HepG2 (cell line): ENCODE results near the gene NMBR. TPM values are rescaled to one million over a fixed set of nuclear protein-coding genes. Genes with fewer than 3 reads are reported as not detected.
A peak's percentile ranks its signal among the peaks of the same experiment; 100 is the strongest.

Experiments used
- GATAD1 ChIP-seq: IDR thresholded peaks from 2 replicates; pipeline ENCODE4 v1.6.1; 2016; ENCODE audit warnings: missing genetic modification reagents, missing compliant biosample characterization
- HDAC6 ChIP-seq: fragments of 200-600 bp; sonication (generic); IDR thresholded peaks from 2 replicates; pipeline ENCODE4 v1.7.0; 2017; ENCODE audit warnings: mild to moderate bottlenecking, antibody characterized with exemption, low read length, low read depth
- HNRNPK ChIP-seq: fragments of 200-400 bp; formaldehyde crosslinking; IDR thresholded peaks from 2 replicates; pipeline ENCODE4 v1.6.1; 2018; ENCODE audit warnings: low read length, low read depth, moderate library complexity, mild to moderate bottlenecking; ENCODE audit not compliant: poor library complexity, severe bottlenecking
- MATR3 ChIP-seq: sonication (generic); formaldehyde crosslinking; IDR thresholded peaks from 2 replicates; pipeline ENCODE4 v1.4.0; 2020; ENCODE audit warnings: missing genetic modification reagents
- SAFB2 ChIP-seq: sonication (generic); formaldehyde crosslinking; IDR thresholded peaks from 2 replicates; pipeline ENCODE4 v1.5.1; 2020; ENCODE audit warnings: missing genetic modification reagents, low read depth, mild to moderate bottlenecking, borderline replicate concordance
- ZFP82 ChIP-seq: sonication (generic); formaldehyde crosslinking; IDR thresholded peaks from 2 replicates; pipeline ENCODE4 v1.5.1; 2020; ENCODE audit warnings: mild to moderate bottlenecking, missing genetic modification reagents, borderline replicate concordance
- ZMYM3 ChIP-seq: sonication (generic); formaldehyde crosslinking; IDR thresholded peaks from 2 replicates; pipeline ENCODE4 v1.5.1; 2020; ENCODE audit warnings: mild to moderate bottlenecking, missing genetic modification reagents
- ZNF709 ChIP-seq: sonication (generic); formaldehyde crosslinking; IDR thresholded peaks from 2 replicates; pipeline ENCODE4 v1.5.0; 2020; ENCODE audit warnings: mild to moderate bottlenecking, missing genetic modification reagents
- ZNF777 ChIP-seq: sonication (generic); formaldehyde crosslinking; IDR thresholded peaks from 2 replicates; pipeline ENCODE4 v1.4.0; 2020; ENCODE audit warnings: missing genetic modification reagents
- polyA plus RNA-seq, 8 experiments: library from polyadenylated mRNA; depleted of rRNA in 3 of 8; stranded (reverse) in 7 of 8; unstranded in 1 of 8; fragments of >200 nt; fragmentation: Illumina TruSeq in 4 of 8; extraction: Trizol in 4 of 8; gene quantifications; 2 replicates each; pipeline versions ENCODE4 v1.2.1 to v1.2.3, GENCODE V29; 2011 to 2016; ENCODE audit warnings: low read depth in 4 of 8, missing spikeins in 1 of 8, mixed read lengths in 1 of 8; ENCODE audit not compliant: insufficient read depth in 1 of 8
- total RNA-seq, 5 experiments: library from RNA; depleted of rRNA; stranded (reverse); fragments of >200 nt; fragmentation: Illumina TruSeq; extraction: Trizol; gene quantifications; 2 replicates each; pipeline ENCODE4 v1.2.3, GENCODE V29; 2016; ENCODE audit warnings: low read depth in 1 of 5
- TF ChIP-seq, protein P1 (sequence below): sonication (generic); formaldehyde crosslinking; IDR thresholded peaks from 2 replicates; pipeline ENCODE4 v1.4.0; 2020; ENCODE audit warnings: missing genetic modification reagents
- TF ChIP-seq, protein P2 (sequence below): sonication (generic); formaldehyde crosslinking; IDR thresholded peaks from 2 replicates; pipeline ENCODE4 v1.8.1; 2023; ENCODE audit warnings: mild to moderate bottlenecking, moderate library complexity, missing genetic modification reagents
- TF ChIP-seq, protein P3 (sequence below): sonication (generic); formaldehyde crosslinking; IDR thresholded peaks from 2 replicates; pipeline ENCODE4 v1.5.1; 2020; ENCODE audit warnings: mild to moderate bottlenecking, missing genetic modification reagents, borderline replicate concordance
- TF ChIP-seq, protein P4 (sequence below): sonication (generic); formaldehyde crosslinking; IDR thresholded peaks from 2 replicates; pipeline ENCODE4 v1.4.0; 2020; ENCODE audit warnings: mild to moderate bottlenecking, missing genetic modification reagents
- TF ChIP-seq, protein P5 (sequence below): sonication (generic); formaldehyde crosslinking; IDR thresholded peaks from 2 replicates; pipeline ENCODE4 v1.5.0; 2020; ENCODE audit warnings: mild to moderate bottlenecking, missing genetic modification reagents

NMBR gene
- total and polyA plus RNA-seq, 2 of the 13 experiments (the other 11 are each of a cell fraction or from before 2014, with no cell fraction given), result not detected

DNA sequence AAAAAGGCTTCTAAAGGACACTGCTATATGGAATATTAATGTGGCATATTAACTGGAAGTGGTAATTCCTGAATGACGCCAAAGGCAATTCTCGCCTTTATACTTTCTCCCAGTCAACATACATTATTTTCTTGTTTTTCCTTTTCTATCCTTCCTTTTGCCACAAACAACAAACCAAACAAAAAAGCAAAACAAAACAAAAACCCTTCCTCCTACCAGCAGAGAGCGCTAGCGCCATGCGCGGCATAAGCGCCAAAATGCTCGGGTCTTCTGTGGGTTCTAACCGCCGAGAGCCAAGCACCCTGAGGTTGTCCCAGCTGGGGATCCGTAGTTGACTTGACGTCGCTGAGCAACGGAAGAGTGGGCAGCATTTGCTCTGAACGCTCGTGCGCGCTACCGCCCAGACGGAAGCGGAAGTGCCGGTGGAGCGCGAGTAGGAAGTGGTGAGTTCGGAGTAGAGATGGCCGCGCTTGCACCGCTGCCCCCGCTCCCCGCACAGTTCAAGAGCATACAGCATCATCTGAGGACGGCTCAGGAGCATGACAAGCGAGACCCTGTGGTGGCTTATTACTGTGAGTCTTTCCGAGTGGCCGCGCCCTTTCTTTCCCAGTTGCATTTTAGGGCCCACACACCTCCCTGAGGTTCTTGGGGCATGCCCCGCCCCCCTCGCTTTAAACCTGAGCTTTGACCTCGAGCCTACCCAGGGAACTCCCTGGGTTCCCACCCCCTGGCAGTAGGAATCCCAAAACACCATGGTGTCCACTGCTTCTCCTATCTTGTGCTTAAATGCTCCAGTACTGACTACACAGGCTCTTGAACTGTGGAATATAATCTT, at the start of gene NMBR, which contains the start of gene VTA1 (continued):
- TF ChIP-seq, protein P1, sequence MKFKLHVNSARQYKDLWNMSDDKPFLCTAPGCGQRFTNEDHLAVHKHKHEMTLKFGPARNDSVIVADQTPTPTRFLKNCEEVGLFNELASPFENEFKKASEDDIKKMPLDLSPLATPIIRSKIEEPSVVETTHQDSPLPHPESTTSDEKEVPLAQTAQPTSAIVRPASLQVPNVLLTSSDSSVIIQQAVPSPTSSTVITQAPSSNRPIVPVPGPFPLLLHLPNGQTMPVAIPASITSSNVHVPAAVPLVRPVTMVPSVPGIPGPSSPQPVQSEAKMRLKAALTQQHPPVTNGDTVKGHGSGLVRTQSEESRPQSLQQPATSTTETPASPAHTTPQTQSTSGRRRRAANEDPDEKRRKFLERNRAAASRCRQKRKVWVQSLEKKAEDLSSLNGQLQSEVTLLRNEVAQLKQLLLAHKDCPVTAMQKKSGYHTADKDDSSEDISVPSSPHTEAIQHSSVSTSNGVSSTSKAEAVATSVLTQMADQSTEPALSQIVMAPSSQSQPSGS (CRISPR knock-in tag), result peak; percentile 96
- TF ChIP-seq SAFB2 (peak; percentile 68; the same call in 1 of the 2 replicates), ZNF709 (CRISPR knock-in tag) (peak; percentile 88; the same call in 1 of the 2 replicates), ZMYM3 (peak; percentile 76; the same call in 1 of the 2 replicates), HDAC6 (no peak), ZFP82 (CRISPR knock-in tag) (no peak; the same call in 1 of the 2 replicates), MATR3 (no peak), GATAD1 (CRISPR knock-in tag) (peak; percentile 99), HNRNPK (no peak), ZNF777 (peak; percentile 75)
- TF ChIP-seq, protein P2, sequence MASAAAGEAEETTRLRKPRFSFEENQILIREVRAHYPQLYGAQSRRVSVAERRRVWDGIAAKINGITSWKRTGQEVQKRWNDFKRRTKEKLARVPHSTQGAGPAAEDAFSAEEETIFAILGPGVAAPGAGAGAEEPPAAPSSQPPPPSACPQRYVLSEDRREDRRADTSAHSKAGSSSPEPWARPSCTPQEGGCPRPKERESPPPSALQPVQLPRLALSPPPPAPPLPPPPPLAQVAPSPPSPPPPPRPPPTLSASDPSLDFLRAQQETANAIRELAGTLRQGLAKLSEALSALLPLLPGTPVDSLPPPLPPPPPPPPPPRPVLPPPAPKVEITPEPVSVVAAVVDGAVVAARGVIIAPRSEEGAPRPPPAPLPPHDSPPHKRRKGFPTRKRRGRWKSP (CRISPR knock-in tag), result peak; percentile 92
- TF ChIP-seq, protein P3, sequence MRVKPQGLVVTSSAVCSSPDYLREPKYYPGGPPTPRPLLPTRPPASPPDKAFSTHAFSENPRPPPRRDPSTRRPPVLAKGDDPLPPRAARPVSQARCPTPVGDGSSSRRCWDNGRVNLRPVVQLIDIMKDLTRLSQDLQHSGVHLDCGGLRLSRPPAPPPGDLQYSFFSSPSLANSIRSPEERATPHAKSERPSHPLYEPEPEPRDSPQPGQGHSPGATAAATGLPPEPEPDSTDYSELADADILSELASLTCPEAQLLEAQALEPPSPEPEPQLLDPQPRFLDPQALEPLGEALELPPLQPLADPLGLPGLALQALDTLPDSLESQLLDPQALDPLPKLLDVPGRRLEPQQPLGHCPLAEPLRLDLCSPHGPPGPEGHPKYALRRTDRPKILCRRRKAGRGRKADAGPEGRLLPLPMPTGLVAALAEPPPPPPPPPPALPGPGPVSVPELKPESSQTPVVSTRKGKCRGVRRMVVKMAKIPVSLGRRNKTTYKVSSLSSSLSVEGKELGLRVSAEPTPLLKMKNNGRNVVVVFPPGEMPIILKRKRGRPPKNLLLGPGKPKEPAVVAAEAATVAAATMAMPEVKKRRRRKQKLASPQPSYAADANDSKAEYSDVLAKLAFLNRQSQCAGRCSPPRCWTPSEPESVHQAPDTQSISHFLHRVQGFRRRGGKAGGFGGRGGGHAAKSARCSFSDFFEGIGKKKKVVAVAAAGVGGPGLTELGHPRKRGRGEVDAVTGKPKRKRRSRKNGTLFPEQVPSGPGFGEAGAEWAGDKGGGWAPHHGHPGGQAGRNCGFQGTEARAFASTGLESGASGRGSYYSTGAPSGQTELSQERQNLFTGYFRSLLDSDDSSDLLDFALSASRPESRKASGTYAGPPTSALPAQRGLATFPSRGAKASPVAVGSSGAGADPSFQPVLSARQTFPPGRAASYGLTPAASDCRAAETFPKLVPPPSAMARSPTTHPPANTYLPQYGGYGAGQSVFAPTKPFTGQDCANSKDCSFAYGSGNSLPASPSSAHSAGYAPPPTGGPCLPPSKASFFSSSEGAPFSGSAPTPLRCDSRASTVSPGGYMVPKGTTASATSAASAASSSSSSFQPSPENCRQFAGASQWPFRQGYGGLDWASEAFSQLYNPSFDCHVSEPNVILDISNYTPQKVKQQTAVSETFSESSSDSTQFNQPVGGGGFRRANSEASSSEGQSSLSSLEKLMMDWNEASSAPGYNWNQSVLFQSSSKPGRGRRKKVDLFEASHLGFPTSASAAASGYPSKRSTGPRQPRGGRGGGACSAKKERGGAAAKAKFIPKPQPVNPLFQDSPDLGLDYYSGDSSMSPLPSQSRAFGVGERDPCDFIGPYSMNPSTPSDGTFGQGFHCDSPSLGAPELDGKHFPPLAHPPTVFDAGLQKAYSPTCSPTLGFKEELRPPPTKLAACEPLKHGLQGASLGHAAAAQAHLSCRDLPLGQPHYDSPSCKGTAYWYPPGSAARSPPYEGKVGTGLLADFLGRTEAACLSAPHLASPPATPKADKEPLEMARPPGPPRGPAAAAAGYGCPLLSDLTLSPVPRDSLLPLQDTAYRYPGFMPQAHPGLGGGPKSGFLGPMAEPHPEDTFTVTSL (CRISPR knock-in tag), result no peak; the same call in 1 of the 2 replicates
- TF ChIP-seq, protein P4, sequence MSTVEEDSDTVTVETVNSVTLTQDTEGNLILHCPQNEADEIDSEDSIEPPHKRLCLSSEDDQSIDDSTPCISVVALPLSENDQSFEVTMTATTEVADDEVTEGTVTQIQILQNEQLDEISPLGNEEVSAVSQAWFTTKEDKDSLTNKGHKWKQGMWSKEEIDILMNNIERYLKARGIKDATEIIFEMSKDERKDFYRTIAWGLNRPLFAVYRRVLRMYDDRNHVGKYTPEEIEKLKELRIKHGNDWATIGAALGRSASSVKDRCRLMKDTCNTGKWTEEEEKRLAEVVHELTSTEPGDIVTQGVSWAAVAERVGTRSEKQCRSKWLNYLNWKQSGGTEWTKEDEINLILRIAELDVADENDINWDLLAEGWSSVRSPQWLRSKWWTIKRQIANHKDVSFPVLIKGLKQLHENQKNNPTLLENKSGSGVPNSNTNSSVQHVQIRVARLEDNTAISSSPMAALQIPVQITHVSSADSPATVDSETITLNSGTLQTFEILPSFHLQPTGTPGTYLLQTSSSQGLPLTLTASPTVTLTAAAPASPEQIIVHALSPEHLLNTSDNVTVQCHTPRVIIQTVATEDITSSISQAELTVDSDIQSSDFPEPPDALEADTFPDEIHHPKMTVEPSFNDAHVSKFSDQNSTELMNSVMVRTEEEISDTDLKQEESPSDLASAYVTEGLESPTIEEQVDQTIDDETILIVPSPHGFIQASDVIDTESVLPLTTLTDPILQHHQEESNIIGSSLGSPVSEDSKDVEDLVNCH, result no peak
- TF ChIP-seq, protein P5, sequence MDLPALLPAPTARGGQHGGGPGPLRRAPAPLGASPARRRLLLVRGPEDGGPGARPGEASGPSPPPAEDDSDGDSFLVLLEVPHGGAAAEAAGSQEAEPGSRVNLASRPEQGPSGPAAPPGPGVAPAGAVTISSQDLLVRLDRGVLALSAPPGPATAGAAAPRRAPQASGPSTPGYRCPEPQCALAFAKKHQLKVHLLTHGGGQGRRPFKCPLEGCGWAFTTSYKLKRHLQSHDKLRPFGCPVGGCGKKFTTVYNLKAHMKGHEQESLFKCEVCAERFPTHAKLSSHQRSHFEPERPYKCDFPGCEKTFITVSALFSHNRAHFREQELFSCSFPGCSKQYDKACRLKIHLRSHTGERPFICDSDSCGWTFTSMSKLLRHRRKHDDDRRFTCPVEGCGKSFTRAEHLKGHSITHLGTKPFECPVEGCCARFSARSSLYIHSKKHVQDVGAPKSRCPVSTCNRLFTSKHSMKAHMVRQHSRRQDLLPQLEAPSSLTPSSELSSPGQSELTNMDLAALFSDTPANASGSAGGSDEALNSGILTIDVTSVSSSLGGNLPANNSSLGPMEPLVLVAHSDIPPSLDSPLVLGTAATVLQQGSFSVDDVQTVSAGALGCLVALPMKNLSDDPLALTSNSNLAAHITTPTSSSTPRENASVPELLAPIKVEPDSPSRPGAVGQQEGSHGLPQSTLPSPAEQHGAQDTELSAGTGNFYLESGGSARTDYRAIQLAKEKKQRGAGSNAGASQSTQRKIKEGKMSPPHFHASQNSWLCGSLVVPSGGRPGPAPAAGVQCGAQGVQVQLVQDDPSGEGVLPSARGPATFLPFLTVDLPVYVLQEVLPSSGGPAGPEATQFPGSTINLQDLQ (CRISPR knock-in tag), result no peak
